ENCODE measurements around the gene BAK1. TPM values are rescaled to one million over a fixed set of nuclear protein-coding genes. Genes with fewer than 3 reads are reported as not detected.

Gene BAK1
- total and polyA plus RNA-seq, 2 of the 13 experiments (the other 11 are each of a cell fraction or from before 2014, with no cell fraction given) = 15.0 to 23.8 TPM

DNA sequence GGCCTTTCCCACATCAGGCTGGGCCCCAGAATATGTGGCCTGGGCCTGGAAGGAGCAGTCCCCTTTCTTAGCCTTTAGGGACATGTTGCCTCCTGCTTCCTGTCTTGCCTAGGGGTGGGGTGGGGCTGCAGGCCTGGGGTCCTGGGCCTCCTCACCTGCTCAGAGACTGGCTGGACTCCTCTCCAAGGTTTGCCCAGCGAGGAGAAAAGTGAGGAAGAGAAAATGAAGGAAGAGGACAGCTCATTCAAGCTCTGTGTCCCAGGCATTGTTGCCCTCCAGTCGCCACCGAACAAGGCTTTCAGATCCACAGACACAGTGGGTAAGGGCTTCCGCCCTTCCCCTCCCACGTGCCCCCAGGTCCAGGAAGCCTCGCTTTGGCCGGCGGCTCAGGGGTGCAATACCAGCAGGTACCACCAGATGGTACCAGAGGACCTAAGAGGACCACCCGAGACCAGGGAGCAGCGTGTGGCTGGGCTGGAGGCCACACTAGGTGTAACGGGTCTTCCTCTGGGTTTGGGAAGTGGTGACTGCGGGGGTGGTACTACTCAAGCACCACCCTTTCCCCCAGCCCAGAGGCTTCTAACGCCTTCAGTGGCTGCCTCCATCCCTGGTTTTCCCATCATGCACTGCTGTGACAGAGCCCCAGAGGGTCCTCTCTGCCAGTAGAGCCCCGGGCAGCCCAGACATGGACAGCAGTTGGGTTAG, 5.5 kb upstream of the BAK1 start (continued):
- TF ChIP-seq, protein P1, sequence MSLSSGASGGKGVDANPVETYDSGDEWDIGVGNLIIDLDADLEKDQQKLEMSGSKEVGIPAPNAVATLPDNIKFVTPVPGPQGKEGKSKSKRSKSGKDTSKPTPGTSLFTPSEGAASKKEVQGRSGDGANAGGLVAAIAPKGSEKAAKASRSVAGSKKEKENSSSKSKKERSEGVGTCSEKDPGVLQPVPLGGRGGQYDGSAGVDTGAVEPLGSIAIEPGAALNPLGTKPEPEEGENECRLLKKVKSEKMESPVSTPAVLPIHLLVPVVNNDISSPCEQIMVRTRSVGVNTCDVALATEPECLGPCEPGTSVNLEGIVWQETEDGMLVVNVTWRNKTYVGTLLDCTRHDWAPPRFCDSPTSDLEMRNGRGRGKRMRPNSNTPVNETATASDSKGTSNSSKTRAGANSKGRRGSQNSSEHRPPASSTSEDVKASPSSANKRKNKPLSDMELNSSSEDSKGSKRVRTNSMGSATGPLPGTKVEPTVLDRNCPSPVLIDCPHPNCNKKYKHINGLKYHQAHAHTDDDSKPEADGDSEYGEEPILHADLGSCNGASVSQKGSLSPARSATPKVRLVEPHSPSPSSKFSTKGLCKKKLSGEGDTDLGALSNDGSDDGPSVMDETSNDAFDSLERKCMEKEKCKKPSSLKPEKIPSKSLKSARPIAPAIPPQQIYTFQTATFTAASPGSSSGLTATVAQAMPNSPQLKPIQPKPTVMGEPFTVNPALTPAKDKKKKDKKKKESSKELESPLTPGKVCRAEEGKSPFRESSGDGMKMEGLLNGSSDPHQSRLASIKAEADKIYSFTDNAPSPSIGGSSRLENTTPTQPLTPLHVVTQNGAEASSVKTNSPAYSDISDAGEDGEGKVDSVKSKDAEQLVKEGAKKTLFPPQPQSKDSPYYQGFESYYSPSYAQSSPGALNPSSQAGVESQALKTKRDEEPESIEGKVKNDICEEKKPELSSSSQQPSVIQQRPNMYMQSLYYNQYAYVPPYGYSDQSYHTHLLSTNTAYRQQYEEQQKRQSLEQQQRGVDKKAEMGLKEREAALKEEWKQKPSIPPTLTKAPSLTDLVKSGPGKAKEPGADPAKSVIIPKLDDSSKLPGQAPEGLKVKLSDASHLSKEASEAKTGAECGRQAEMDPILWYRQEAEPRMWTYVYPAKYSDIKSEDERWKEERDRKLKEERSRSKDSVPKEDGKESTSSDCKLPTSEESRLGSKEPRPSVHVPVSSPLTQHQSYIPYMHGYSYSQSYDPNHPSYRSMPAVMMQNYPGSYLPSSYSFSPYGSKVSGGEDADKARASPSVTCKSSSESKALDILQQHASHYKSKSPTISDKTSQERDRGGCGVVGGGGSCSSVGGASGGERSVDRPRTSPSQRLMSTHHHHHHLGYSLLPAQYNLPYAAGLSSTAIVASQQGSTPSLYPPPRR (CRISPR knock-in tag; IDR thresholded peaks at IDR 0.05; ENCODE audit: borderline replicate concordance) = no peak; the same call in 1 of the 2 replicates
- TF ChIP-seq ZNF235 (CRISPR knock-in tag; IDR thresholded peaks at IDR 0.05; ENCODE audit: borderline replicate concordance) (no peak), ZSCAN20 (CRISPR knock-in tag; IDR thresholded peaks at IDR 0.05; ENCODE audit: borderline replicate concordance) (no peak), ZNF850 (CRISPR knock-in tag; conservative IDR thresholded peaks at IDR 0.05) (no peak), ZNF703 (CRISPR knock-in tag; IDR thresholded peaks at IDR 0.05; ENCODE audit: borderline replicate concordance) (no peak), ZNF615 (CRISPR knock-in tag; IDR thresholded peaks at IDR 0.05; ENCODE audit: borderline replicate concordance) (no peak), HOXA3 (CRISPR knock-in tag; IDR thresholded peaks at IDR 0.05) (no peak), ZNF7 (CRISPR knock-in tag; IDR thresholded peaks at IDR 0.05) (no peak), SMAD9 (CRISPR knock-in tag; IDR thresholded peaks at IDR 0.05) (no peak), AKAP8 (CRISPR knock-in tag; IDR thresholded peaks at IDR 0.05) (no peak), RFX1 (IDR thresholded peaks at IDR 0.05) (no peak)
- TF ChIP-seq, protein P2, sequence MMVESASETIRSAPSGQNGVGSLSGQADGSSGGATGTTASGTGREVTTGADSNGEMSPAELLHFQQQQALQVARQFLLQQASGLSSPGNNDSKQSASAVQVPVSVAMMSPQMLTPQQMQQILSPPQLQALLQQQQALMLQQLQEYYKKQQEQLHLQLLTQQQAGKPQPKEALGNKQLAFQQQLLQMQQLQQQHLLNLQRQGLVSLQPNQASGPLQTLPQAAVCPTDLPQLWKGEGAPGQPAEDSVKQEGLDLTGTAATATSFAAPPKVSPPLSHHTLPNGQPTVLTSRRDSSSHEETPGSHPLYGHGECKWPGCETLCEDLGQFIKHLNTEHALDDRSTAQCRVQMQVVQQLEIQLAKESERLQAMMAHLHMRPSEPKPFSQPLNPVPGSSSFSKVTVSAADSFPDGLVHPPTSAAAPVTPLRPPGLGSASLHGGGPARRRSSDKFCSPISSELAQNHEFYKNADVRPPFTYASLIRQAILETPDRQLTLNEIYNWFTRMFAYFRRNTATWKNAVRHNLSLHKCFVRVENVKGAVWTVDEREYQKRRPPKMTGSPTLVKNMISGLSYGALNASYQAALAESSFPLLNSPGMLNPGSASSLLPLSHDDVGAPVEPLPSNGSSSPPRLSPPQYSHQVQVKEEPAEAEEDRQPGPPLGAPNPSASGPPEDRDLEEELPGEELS (CRISPR knock-in tag; IDR thresholded peaks at IDR 0.05) = no peak
- TF ChIP-seq, protein P3, sequence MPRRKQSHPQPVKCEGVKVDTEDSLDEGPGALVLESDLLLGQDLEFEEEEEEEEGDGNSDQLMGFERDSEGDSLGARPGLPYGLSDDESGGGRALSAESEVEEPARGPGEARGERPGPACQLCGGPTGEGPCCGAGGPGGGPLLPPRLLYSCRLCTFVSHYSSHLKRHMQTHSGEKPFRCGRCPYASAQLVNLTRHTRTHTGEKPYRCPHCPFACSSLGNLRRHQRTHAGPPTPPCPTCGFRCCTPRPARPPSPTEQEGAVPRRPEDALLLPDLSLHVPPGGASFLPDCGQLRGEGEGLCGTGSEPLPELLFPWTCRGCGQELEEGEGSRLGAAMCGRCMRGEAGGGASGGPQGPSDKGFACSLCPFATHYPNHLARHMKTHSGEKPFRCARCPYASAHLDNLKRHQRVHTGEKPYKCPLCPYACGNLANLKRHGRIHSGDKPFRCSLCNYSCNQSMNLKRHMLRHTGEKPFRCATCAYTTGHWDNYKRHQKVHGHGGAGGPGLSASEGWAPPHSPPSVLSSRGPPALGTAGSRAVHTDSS (CRISPR knock-in tag; conservative IDR thresholded peaks at IDR 0.05) = no peak
- TF ChIP-seq, protein P4, sequence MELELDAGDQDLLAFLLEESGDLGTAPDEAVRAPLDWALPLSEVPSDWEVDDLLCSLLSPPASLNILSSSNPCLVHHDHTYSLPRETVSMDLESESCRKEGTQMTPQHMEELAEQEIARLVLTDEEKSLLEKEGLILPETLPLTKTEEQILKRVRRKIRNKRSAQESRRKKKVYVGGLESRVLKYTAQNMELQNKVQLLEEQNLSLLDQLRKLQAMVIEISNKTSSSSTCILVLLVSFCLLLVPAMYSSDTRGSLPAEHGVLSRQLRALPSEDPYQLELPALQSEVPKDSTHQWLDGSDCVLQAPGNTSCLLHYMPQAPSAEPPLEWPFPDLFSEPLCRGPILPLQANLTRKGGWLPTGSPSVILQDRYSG (CRISPR knock-in tag; IDR thresholded peaks at IDR 0.05) = no peak
- TF ChIP-seq, protein P5, sequence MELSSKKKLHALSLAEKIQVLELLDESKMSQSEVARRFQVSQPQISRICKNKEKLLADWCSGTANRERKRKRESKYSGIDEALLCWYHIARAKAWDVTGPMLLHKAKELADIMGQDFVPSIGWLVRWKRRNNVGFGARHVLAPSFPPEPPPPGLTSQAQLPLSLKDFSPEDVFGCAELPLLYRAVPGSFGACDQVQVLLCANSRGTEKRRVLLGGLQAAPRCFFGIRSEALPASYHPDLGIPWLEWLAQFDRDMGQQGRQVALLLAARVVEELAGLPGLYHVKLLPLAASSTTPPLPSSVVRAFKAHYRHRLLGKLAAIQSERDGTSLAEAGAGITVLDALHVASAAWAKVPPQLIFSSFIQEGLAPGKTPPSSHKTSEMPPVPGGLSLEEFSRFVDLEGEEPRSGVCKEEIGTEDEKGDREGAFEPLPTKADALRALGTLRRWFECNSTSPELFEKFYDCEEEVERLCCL (CRISPR knock-in tag; IDR thresholded peaks at IDR 0.05; ENCODE audit: borderline replicate concordance) = no peak; the same call in 1 of the 2 replicates
- TF ChIP-seq, protein P6, sequence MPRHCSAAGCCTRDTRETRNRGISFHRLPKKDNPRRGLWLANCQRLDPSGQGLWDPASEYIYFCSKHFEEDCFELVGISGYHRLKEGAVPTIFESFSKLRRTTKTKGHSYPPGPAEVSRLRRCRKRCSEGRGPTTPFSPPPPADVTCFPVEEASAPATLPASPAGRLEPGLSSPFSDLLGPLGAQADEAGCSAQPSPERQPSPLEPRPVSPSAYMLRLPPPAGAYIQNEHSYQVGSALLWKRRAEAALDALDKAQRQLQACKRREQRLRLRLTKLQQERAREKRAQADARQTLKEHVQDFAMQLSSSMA (CRISPR knock-in tag; IDR thresholded peaks at IDR 0.05) = no peak

Data from HepG2 (cell line).